Astrocyte (in vitro differentiated cells and primary cell): ENCODE results near the gene CLCF1. TPM values are rescaled to one million over a fixed set of nuclear protein-coding genes. Genes with fewer than 3 reads are reported as not detected.

Experiments
- DNase-seq: peaks from one replicate; pipeline ENCODE4 v3.0.0-alpha.2; 2010; ENCODE audit warnings: low read depth
- FAIRE-seq: peaks from 2 replicates; lab custom pipeline; 2011; peaks lifted over from hg19 to GRCh38; lab: Jason Lieb, UNC
- H2AFZ ChIP-seq: 2 replicates; pipeline ENCODE4 v1.6.0; 2012; ENCODE audit warnings: low read depth, low read length, inconsistent platforms
- H3K27ac ChIP-seq: 2 replicates; pipeline ENCODE4 v1.5.1; 2011; ENCODE audit warnings: low read depth, low read length, inconsistent platforms
- H3K27me3 ChIP-seq: 2 replicates; pipeline ENCODE4 v1.6.0; 2011; ENCODE audit warnings: low read length, inconsistent platforms; ENCODE audit not compliant: insufficient read depth
- H3K36me3 ChIP-seq: 2 replicates; pipeline ENCODE4 v1.5.1; 2011; ENCODE audit warnings: low read length, inconsistent platforms; ENCODE audit not compliant: insufficient read depth
- H3K4me1 ChIP-seq: 2 replicates; pipeline ENCODE4 v1.5.1; 2011; ENCODE audit warnings: low read length, inconsistent platforms; ENCODE audit not compliant: insufficient read depth
- H3K4me2 ChIP-seq: 2 replicates; pipeline ENCODE4 v1.6.0; 2012; ENCODE audit warnings: low read length, inconsistent platforms
- H3K4me3 ChIP-seq: 2 replicates; pipeline ENCODE4 v1.5.1; 2011; ENCODE audit warnings: low read depth, mild to moderate bottlenecking, low read length, inconsistent platforms; ENCODE audit not compliant: insufficient read depth
- H3K79me2 ChIP-seq: 2 replicates; pipeline ENCODE4 v1.6.0; 2012; ENCODE audit warnings: mild to moderate bottlenecking, low read length, inconsistent platforms; ENCODE audit not compliant: insufficient read depth
- H3K9ac ChIP-seq: 2 replicates; pipeline ENCODE4 v1.6.0; 2012; ENCODE audit warnings: mild to moderate bottlenecking, low read length, inconsistent platforms
- H3K9me3 ChIP-seq: 2 replicates; pipeline ENCODE4 v1.5.1; 2012; ENCODE audit warnings: low read depth, mild to moderate bottlenecking, low read length, inconsistent platforms; ENCODE audit not compliant: insufficient read depth
- H4K20me1 ChIP-seq: 2 replicates; pipeline ENCODE4 v1.6.0; 2012; ENCODE audit warnings: low read length, inconsistent platforms; ENCODE audit not compliant: insufficient read depth
- H3K27ac Mint-ChIP-seq: one replicate; pipeline ENCODE4 v1.8.0; 2021; ENCODE audit warnings: mild to moderate bottlenecking, mixed read lengths; ENCODE audit not compliant: unreplicated experiment
- H3K27me3 Mint-ChIP-seq: one replicate; pipeline ENCODE4 v1.8.0; 2021; ENCODE audit warnings: low read depth, mixed read lengths; ENCODE audit not compliant: unreplicated experiment
- H3K36me3 Mint-ChIP-seq: one replicate; pipeline ENCODE4 v1.8.0; 2021; ENCODE audit warnings: low read depth, mixed read lengths; ENCODE audit not compliant: unreplicated experiment
- H3K4me1 Mint-ChIP-seq: one replicate; pipeline ENCODE4 v1.8.0; 2021; ENCODE audit warnings: low read depth, mixed read lengths; ENCODE audit not compliant: unreplicated experiment
- H3K4me3 Mint-ChIP-seq: one replicate; pipeline ENCODE4 v1.8.0; 2021; ENCODE audit warnings: mild to moderate bottlenecking, moderate library complexity, mixed read lengths; ENCODE audit not compliant: unreplicated experiment
- H3K9me3 Mint-ChIP-seq: one replicate; pipeline ENCODE4 v1.8.0; 2021; ENCODE audit warnings: mild to moderate bottlenecking, mixed read lengths; ENCODE audit not compliant: unreplicated experiment
- CTCF ChIP-seq: IDR thresholded peaks from 2 replicates; pipeline ENCODE4 v1.5.1; 2011; ENCODE audit warnings: low read depth, mild to moderate bottlenecking, inconsistent platforms, low read length, moderate library complexity; ENCODE audit not compliant: insufficient read depth
- EZH2 ChIP-seq: IDR thresholded peaks from 2 replicates; pipeline ENCODE4 v1.6.1; 2012; ENCODE audit warnings: mild to moderate bottlenecking, low read length, inconsistent platforms; ENCODE audit not compliant: insufficient read depth
- total RNA-seq: library from RNA; stranded (reverse); gene quantifications from 2 replicates; pipeline ENCODE4 v1.2.1, GENCODE V29; 2021

Gene CLCF1
- total RNA-seq, 1 donor from 2014 or later: 17.6 TPM

- no peak for FAIRE-seq
- H3K27ac ChIP-seq: no peak overlapping the region
- H3K36me3 Mint-ChIP-seq: peaks cover 3% of the 10 kb centered on the region
Measured at GRCh38 chr11:67409261-67409666, 35.9 kb upstream of the CLCF1 start.

GRCh38 chr11:67408437-67409200, 35.2 kb upstream of the CLCF1 start:
- Histone ChIP-seq H3K9ac (no peak overlapping the region), H3K4me1 (no peaks in the 10 kb centered on the region), H3K27me3 (peaks cover 19% of the 10 kb centered on the region), H4K20me1 (no peaks in the 10 kb centered on the region), H3K4me2 (no peak overlapping the region), H3K79me2 (no peaks in the 10 kb centered on the region), H3K27ac (no peak overlapping the region), H3K9me3 (no peaks in the 10 kb centered on the region), H3K4me3 (no peak overlapping the region), H2AFZ (no peak overlapping the region), H3K36me3 (no peaks in the 10 kb centered on the region)
- FAIRE-seq (no peak), DNase-seq (no peak)
- H3K27ac Mint-ChIP-seq: no peak overlapping the region
- H3K4me3 Mint-ChIP-seq: no peak overlapping the region
- H3K9me3 Mint-ChIP-seq: no peaks in the 10 kb centered on the region
- H3K27me3 Mint-ChIP-seq: peaks cover 22% of the 10 kb centered on the region
- TF ChIP-seq CTCF: no peak
- no peak for TF ChIP-seq EZH2
- peaks cover 3% of the 10 kb centered on the region for H3K36me3 Mint-ChIP-seq
- H3K4me1 Mint-ChIP-seq: peaks cover 2% of the 10 kb centered on the region

More at GRCh38 chr11:67409261-67409666, 35.9 kb upstream of the CLCF1 start:
- no peak overlapping the region for H3K27ac Mint-ChIP-seq
- H3K9me3 Mint-ChIP-seq: no peaks in the 10 kb centered on the region
- H3K4me1 Mint-ChIP-seq: peaks cover 2% of the 10 kb centered on the region
- Histone ChIP-seq H4K20me1 (no peaks in the 10 kb centered on the region), H3K4me1 (no peaks in the 10 kb centered on the region), H3K4me3 (no peak overlapping the region), H3K9me3 (no peaks in the 10 kb centered on the region), H3K4me2 (no peak overlapping the region), H3K9ac (no peak overlapping the region), H3K27me3 (peaks cover 19% of the 10 kb centered on the region), H2AFZ (no peak overlapping the region), H3K36me3 (no peaks in the 10 kb centered on the region), H3K79me2 (no peaks in the 10 kb centered on the region)
- peaks cover 22% of the 10 kb centered on the region for H3K27me3 Mint-ChIP-seq
- no peak for DNase-seq
- TF ChIP-seq CTCF: no peak
- TF ChIP-seq EZH2: no peak
- no peak overlapping the region for H3K4me3 Mint-ChIP-seq

- H3K36me3 ChIP-seq: no peaks in the 10 kb centered on the region
- Mint-ChIP-seq H3K27ac (no peak overlapping the region), H3K4me3 (no peak overlapping the region), H3K27me3 (peaks cover 18% of the 10 kb centered on the region), H3K4me1 (no peaks in the 10 kb centered on the region), H3K36me3 (peaks cover 3% of the 10 kb centered on the region), H3K9me3 (no peaks in the 10 kb centered on the region)
- no peaks in the 10 kb centered on the region for H4K20me1 ChIP-seq
- H3K79me2 ChIP-seq: no peaks in the 10 kb centered on the region
- H2AFZ ChIP-seq: no peak overlapping the region
- TF ChIP-seq CTCF: no peak
- no peak for TF ChIP-seq EZH2
- no peak overlapping the region for H3K4me2 ChIP-seq
- H3K9ac ChIP-seq: no peak overlapping the region
- H3K27me3 ChIP-seq: peaks cover 19% of the 10 kb centered on the region
- H3K27ac ChIP-seq: no peak overlapping the region
- DNase-seq: no peak
- no peaks in the 10 kb centered on the region for H3K9me3 ChIP-seq
- no peaks in the 10 kb centered on the region for H3K4me1 ChIP-seq
- no peak for FAIRE-seq
- H3K4me3 ChIP-seq: no peak overlapping the region
Measured at GRCh38 chr11:67407688-67408163, 34.3 kb upstream of the CLCF1 start.
